ENCODE results near the gene HOTAIR.

The HOTAIR gene

DNA sequence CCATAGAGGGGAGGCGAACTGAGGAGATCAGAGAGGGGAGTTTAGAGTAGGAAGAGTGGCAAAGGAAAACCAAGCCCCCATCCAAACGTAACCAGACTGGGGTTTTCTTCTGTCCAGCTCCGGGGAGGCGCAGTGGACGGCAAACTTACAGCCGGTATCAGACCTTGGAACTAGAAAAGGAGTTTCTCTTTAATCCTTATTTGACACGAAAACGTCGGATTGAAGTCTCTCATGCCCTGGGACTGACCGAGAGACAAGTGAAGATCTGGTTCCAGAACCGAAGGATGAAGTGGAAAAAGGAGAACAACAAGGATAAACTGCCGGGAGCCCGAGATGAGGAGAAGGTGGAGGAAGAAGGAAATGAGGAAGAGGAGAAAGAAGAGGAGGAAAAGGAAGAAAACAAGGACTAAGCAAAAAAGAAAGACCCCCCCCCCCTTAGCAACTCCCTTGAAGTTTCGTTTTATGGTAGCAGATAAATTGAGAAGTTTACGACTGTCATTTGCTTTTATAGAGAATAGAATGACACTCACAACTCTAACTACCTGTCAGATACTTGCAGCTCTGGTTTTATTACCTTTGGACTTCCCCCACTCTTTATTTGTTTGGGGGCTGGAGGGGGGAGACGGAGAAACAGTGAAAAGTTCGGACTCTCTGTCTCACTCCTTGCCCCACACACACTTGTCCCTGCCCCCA is 36.4 kb upstream of the HOTAIR start:
- DNase-seq: no peak

DNA sequence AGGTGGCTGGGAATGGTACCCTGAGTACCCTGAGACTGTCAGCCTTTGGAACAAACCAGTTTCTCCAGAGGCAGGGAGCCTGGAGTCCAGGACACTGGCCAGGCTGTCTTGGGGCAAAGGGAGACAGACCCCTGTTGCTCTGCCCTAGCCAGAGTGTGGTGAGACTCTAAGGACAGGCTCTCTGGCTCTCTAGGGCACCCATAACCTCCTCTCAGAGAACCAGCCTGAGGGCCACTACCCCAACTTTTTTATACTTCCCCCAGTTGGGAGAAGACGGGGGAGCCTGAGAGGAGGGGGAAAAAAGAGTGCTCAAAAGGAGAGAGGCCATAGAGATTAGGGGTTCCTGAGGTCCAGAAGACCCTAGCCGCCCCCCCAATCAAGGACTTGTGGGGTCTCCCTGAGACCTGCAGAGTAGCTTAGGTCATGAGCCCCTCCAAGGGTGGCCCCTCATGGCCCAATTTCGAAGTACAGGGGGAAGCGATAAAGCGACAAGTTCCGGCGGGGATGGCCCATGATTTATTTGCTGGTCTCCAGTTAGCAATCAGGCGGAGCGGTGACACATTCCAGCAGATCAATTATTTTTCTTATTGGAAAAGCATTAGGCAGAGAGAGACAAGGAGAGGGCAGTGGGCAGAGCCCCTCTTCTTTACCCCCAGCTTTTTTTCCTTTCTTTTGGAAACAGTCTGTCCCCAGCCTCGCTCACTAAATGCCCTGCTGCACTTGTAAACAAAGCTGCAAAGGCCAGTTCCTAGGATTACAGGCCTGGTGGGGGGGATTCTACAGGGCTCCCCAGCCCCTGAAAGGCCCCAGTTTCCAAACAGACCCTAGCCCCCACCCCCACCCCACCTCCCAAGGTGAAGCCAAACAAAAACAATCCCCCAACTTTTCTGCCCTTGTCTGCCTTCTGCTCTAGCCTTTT is 35.6 kb upstream of the HOTAIR start:
- DNase-seq: no peak

DNA sequence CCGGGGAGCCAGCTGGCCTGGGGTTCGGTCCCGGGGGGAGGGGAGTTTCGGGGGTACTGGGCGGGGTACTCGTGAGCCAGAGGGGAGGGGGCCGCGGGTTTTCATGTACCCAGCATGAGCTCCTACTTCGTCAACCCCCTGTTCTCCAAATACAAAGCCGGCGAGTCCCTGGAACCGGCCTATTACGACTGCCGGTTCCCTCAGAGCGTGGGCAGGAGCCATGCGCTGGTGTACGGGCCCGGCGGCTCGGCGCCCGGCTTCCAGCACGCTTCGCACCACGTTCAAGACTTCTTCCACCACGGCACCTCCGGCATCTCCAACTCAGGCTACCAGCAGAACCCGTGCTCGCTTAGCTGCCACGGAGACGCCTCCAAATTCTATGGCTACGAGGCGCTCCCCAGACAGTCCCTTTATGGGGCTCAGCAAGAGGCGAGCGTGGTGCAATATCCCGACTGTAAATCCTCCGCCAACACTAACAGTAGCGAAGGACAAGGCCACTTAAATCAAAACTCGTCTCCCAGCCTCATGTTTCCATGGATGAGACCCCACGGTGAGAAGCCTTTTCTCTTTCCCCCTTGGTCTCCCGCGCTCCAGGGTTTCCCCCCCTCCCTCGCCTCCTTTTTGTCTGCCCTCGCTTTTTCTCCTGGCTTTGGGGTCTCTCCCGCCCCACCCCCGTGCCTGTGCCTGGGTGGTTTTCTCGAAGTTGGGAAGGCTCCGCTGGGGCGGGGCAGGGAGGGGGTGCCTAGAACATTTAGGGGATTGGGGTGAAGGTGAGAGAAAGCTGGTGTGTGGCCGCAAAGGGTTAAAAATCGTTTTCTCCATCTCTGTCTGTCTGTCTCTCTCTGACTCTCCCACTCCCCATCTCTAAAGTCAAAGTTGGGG is 34.7 kb upstream of the HOTAIR start:
- DNase-seq: no peak

DNA sequence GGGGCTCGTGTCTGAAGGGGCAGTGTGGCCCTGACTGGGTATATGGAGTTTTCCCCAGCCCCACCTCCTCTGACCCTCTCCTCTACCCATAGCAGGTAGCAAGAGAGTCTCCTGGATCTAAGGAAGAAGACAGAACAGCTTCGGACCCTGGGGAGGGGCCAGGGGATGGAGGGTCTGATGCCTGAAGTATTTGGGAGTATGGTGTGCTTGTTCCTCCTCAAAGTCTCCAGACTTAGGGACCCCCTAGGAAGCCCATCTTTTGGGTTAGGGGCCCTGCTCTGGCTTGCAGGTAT is 33.5 kb upstream of the HOTAIR start:
- no peak for DNase-seq

DNA sequence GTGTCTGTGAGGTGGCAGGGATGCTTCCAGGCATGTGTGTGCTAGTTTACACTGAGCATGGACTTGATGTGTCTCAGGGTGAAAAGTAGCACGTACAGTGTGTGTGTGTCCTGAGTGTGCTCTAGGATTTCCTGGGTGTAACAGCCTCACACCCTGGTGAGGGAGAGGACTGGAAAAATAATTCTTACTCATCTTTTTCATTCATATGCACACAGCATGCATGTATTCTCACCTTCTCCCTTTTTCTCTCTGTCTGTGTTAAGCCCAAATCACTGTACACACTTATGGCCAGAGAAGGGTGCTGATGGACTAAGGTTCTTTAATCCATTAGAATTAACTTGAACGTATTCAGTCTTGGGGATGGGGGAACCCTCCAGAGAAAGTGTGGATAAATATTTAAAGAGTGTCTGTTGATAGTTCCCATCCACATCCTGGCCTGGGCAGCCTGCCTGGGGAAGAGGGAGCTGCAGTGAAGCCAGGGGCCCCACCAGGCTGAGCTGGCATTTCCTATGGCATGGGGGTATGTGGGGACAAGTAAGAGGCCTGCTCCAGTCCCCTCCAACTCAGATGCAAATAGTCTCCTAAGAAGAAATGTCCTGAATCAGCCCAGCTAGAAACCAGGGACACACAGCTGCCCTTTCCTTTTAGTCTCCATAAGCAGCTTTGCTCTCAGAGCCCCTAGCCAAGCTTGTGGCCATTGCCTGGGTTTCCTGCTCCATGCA is 32.9 kb upstream of the HOTAIR start:
- DNase-seq: no peak

DNA sequence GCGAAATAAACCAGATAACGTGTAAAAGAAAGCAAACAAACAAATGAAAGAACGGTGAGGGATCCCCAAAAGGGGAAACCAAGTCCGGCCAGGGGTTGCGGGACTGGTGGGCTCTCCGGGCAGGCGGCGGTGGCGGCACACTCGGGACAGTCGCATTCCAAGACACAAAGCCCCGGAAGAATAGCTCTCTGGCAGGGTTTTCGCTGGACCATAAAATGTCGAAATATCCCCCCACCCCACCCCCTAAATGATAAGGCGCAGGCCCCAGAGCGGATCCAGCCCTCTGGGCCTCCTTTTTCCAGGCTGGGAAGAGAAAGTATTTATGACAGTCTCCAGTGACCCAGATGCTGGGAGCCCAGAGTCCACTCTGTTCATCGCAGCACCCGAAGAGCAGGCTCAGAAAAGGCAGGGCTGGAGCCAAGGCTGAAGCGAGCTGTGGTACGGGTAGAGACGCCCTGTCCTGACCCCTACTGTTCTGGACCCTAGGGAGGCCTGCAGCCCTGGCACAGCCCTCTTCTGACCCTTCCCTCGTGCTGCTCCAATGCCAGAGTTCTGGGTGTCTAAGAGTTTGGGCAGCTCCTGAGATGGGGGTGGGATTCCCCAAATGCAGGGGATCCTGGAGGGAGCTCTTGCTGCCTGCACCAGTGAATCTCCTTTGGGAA is 31.9 kb upstream of the HOTAIR start:
- no peak for DNase-seq

DNA sequence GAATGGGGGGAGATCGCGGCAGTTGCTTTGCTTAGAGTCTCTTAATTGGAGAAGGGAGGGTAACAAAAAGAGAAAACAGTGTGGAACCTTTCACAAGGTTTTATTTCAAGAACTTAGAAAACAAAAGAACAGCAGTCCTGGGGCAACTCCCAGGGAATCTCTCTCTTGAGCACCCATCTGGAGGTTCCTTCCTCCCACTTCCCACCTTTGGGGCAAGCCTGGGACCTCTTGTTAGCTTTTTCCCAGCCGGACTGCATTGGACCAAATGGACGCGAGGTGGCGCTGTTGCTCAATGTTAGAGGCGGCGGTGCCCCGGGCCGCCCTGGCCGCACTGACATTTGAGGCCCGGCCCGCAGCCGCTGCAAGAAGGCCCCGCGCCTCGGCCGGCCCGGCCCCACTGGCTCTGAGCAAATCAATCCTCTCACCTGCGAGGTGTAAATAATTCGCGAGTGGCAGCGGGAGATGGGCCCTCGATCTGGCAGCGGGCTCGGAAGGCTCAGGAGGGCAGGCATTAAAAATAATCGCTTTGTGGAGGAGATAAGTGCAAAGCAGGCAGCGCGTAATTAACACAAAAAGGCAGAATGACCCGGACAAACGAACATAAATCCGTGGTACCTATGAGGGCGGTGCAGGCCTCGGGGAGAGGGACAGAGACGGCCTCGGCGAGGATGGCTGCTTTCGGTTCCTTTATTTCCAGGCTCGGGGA is 31.3 kb upstream of the HOTAIR start:
- peak; percentile 81 for DNase-seq

DNA sequence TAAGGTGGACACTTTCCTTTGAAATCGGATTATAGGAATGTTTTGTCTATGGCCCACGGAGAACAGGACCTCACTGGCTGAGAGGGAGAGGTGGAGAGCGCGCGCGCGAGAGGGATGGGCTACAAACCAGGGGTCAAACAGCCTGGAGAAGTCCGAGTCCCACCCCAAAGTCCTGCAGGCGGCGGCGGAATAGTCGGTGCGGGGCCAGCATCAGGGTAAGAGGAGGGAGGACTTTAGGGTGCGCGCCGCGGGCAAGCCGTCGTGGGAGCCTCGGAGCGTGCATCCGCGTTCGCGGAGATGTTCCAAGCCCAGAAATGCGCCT is 30.7 kb upstream of the HOTAIR start:
- no peak for DNase-seq

DNA sequence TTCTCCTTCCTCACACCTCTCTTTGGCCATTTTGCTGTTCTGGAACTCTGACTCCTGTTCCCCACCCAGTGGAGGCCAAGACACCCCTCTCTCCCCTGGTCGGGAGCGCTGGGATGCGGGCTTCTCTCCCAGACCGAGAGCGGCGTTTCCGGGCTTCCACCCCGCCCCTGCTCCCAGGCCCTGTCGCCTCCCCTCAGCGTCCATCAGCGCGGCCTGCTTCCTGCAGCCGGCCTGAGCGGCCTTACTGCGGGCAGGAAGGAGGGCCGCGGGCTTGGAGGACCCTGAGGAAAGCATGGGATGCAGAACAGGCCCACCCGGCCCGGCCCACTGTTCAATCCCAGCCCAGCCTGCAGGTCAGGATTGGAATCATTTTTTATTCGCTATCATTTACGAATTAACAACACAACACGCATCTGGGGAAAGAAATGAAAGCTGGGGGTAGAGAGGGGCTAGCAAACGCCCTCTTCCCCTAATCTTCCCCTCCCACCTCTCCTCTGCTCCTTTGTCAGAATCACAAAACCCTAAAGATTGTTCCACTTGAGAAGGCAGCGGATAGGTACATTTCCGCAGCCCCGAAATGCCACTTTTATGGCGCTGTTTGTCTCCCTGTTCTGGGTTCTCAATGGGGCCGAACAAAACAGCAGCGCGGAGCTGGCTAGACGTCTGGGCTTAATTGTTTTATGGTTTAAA is 30.2 kb upstream of the HOTAIR start:
- DNase-seq: no peak

DNA sequence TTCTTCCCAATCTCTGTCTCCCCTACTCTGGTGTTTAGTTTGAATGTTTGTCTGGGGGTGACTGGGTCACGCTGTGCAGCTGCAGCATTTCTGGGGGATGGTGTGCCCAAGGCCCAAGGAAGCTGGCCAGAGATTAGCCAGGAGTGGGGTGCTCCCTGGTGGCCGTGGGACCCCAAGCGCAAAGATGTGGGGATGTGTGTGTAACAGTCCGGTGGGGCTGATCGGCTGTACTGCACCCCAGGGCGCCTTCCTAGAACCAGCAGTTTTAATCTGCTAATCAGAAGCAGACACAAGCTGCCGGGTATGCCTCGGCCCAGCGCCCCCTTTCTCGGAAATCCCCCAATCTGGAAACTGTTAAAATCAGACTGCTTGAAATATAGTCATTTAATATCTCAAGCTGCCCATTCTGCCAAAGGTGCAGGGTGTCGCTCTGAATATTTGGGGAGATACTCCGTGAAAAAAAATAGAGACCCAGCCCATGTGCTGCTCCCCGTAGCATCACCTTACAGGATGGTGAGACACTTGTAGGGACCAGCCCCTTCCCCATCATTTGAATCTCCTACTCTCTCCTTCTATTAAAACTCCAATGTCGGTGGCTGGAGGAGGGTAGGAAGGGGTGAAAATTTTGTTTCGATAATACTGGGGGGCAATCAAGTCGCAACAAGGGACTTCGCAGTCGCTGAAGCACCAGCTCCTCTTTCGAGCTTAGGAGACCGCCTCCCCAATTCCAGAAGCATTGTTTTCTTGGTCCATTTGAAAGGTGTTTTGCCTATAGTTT is 29.5 kb upstream of the HOTAIR start:
- DNase-seq: no peak

DNA sequence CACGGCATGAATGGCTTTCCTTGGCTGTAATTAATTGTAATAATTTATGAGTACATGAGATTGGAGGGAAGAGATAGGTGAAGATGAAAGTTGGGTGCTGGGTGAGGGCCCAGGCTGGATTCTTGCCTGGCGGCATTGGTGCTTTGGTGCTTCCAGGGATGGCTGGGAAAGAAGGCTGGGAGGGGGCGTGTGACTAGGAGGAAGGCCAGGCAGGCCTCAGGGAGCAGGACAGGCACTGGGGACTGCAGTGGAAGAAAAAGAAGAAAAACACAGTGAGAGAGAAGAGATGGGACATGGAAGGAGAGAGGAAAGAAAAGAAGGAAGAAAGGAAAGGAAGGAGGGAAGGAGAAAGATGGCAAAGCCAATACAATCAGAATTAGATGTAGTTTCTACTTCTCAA is 28.9 kb upstream of the HOTAIR start:
- no peak for DNase-seq

DNA sequence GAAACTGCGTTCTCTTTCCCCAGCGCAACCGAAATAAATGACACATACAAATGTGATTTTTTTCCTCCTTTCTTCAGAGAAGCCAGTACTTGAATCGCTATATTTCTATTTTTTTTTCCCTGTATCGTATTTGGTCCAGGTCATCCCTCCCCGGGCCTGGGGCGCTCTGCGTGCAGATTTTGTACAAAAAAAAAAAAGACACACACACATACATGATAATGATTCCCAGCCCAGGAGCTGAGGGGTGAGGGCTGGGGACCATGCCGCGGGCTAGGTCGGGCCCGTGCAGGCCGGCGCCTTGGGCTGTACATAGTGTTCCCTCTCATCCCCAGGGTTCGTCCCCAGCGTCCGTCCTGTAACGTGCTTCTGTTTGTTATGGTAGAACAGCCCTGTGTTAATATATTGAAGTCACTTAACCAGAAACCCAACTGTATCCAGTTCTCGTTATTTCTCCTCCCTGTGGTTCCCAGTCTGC is 28.2 kb upstream of the HOTAIR start:
- no peak for DNase-seq

DNA sequence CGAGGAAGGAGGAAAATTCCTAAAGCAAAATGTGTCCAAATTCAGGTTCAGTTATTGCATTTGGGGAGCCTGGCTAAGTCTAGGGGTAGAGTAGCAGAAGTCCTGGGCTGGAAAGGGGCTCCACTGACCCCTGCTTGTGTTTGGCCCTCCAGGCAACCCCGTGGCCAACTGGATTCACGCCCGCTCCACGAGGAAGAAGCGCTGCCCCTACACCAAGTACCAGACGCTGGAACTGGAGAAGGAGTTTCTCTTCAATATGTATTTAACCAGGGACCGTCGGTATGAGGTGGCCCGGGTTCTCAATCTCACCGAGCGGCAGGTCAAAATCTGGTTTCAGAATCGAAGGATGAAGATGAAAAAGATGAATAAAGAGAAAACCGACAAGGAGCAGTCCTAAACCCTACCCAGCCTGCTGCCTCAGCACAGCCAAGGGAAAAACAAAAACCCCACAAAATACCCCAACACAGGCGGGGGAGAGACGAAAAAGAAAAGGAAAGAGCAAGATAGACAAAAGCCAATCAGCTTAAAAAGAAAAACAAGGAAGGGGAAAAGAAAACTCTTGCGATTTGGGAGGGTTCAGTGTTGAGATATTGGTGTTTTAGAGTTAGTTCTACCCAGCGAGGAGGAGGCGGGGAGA is 27.6 kb upstream of the HOTAIR start:
- no peak for DNase-seq

DNA sequence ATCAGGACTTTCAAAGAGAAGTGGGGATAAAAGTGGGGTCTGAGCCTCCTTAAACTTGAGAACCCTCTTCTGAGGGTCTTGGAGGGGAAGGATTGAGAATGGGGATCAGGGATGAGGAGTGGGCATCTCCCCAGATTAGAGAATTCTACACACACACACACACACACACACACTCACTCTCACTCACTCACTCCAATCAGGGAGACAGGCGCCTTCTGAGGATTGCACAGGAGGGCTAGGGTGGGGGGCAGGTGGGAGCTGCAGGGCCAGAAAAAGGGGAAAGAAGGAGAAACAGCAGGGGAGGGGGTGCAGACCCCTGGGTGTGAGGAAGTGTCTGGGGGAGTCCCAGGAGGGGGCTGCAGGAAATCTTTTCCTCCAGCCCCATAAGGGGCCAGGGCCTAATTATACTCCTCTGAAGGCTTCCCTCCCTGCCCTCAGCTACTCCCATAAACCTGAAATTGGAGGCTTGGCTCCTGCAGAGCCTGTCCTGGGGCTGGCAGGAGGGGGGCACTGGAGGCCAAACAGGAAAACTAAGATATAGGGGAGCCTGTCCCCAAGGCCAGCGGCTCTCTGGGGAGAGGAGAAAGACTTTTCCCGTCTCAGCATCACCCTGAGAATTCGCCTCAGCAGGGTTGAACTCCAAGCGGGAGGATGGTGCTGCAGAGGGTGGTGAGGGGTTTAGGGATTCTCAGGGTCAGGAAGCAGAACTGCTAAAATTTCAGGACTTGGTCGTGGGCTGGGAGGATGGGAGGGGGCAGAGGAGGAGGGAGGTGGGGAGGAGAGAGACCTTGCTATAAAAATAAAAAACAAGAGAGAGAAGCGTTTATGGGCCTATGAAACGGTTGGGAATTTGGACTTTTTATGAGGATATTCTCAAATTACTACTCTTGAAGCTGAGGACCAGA is 26.8 kb upstream of the HOTAIR start:
- no peak for DNase-seq

DNA sequence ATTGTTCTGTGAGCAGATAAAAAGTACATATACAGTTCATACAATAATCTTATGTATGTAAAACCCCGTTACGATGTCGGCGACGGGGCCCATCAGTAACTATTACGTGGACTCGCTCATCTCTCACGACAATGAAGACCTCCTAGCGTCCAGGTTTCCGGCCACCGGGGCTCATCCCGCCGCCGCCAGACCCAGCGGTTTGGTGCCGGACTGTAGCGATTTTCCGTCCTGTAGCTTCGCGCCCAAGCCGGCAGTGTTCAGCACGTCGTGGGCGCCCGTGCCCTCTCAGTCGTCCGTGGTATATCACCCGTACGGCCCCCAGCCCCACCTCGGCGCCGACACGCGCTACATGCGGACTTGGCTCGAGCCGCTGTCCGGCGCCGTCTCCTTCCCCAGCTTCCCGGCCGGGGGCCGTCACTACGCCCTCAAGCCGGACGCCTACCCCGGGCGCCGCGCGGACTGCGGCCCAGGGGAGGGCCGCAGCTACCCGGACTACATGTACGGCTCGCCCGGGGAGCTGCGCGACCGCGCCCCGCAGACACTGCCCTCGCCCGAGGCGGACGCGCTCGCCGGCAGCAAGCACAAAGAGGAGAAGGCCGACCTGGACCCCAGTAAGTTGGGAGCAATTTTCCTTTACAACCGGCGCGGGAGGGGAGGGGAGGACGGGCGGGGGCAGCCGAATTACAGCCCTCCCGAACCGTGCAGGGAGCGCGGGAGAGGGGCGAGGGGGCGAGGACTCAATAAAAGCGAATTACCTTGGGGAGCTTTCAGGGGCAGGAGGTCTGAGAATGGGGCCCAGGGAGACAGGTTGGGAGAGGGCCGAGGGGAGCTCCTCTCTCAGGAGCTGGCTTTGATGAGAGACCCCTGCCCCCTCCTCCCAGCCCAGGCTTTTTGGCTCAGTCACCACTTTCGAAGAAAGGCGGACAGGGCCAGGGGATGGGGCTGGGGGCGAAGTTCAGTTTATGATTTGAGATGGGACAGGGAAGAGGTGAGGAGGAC is 25.7 kb upstream of the HOTAIR start, which contains the start of gene HOXC9:
Gene HOXC9 (plus strand): TSS at position 46 of the 999 bp plus-strand sequence. CDS start 28 bp downstream, at position 74.
- no peak for DNase-seq

DNA sequence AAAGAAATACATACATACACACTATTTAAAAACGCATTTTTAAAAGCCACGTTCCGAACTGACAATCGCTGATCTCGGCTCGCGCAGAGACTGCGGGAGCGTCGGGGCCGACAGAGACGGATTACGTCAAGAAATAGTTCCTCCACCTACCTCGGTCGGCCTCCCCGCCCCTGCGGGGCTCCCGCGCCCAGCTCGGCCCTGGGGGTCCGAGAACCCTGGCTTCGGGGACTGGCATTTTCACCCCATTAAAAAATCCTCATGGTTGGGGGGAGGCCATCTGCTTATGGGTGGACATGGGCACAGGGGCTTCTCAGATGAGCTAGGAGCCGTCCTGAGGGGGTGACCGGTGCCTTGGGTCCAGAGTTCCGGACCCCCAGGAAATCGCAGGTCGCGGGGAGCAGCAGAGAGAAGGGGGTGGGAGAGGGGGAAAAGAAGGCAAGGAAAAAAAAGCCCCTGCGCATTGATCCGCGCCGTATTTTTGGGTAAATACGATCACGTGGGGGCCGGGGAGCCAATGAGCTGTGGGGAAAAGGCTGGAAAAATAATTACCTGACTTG is 24.9 kb upstream of the HOTAIR start:
- no peak for DNase-seq

DNA sequence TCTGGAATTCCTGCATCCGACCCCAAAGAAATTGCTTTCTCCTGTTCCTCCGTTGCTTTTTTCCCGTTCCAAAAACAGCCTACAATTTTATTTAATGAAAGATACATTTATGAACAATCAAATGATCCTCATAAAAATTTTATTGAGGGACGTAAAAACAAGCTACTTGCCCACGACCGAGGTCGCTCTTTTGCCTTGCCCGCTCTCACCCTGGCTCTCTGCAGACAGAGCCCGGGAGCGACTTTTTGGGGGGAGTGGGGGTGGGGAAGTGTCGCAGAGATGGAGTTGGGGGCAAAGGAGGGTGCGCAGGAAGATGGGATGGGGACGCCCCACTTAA is 24.1 kb upstream of the HOTAIR start:
- no peak for DNase-seq

All from activated T-cell treated with anti-CD3 and anti-CD28 coated beads for 4 hours (primary cell).